ENCODE data around the gene KIF5C.
A peak's percentile ranks its signal among the peaks of the same experiment; 100 is the strongest.

GRCh38 chr2:149038442-149039212 is 163.6 kb downstream of the KIF5C start, which contains the start of gene LYPD6B:
- TF ChIP-seq EZH2 (IDR thresholded peaks at IDR 0.05; ENCODE audit: low read depth, unreplicated experiment), result no peak
- no peak for TF ChIP-seq POLR2AphosphoS5 (IDR thresholded peaks at IDR 0.05; ENCODE audit: low read depth)
- peak in 1 of 2 experiments; percentile 39; a peak in 2 of 4 replicates for TF ChIP-seq CTCF (conservative IDR thresholded peaks at IDR 0.05; ENCODE audit: low read depth in 2 of 2)
- TF ChIP-seq CREB1 (CRISPR knock-in tag; IDR thresholded peaks at IDR 0.05; ENCODE audit: low read depth), result no peak
- TF ChIP-seq REST (IDR thresholded peaks at IDR 0.05; ENCODE audit: unreplicated experiment), result no peak
- TF ChIP-seq STAT1 (IDR thresholded peaks at IDR 0.05; ENCODE audit: unreplicated experiment), result no peak
- no peak for TF ChIP-seq EZH2phosphoT487 (IDR thresholded peaks at IDR 0.05; ENCODE audit: unreplicated experiment)
- TF ChIP-seq JUNB (IDR thresholded peaks at IDR 0.05; ENCODE audit: unreplicated experiment), result no peak
- no peak for TF ChIP-seq ZNF114 (CRISPR knock-in tag; IDR thresholded peaks at IDR 0.05)

Data from GM23338 (cell line).